Activated CD4-positive, alpha-beta T cell treated with anti-CD3 and anti-CD28 coated beads for 24 hours (primary cell): Measurements from ENCODE around the gene VPS35L.
"Not testable (repeated sequence)": the region's sequence is repeated elsewhere in the genome, so short reads cannot be mapped to it uniquely, and the experiment has no call there.

Experiments used
- DNase-seq, 2 donors: peaks; one replicate each; pipeline ENCODE4 v3.0.0-alpha.2; 2020; ENCODE audit warnings: low read depth in 2 of 2

The VPS35L gene

DNA sequence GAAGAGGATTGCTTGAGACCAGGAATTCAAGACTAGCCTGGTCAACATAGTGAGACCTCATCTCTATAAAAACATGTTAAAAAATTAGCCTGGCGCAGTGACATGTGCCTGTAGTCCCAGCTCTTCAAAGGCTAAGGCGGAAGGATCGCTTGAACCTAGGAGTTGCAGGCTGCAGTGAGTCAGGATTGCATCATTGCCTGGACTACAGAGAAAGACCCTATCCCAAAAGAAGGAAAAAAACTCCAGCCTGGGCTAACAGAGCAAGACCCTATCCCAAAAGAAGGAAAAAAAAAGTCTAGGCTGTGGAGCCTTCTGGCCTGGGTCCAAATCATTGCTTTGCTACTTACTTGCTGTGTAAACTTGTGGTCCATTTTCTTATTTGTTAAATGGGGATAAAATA is 26.8 kb upstream of the VPS35L start:
- no peak for DNase-seq

DNA sequence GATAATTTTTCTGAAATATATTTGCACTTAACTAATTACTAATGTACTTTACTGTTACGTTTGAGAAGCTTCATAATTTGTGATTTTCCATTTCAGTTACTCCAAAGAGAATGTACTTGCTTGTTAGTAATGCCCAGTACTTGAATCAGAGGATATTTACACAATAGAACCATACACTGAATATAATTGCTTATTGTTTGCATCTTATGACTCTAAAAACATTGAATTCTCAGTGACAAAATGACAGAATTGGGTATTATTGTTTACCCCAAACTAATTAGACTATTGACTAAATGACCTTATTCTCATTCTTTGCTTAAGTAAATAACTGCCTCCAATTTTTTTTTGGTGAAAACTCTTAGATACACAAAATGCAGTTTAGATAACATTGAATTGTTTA is 22.9 kb upstream of the VPS35L start:
- DNase-seq: no peak

DNA sequence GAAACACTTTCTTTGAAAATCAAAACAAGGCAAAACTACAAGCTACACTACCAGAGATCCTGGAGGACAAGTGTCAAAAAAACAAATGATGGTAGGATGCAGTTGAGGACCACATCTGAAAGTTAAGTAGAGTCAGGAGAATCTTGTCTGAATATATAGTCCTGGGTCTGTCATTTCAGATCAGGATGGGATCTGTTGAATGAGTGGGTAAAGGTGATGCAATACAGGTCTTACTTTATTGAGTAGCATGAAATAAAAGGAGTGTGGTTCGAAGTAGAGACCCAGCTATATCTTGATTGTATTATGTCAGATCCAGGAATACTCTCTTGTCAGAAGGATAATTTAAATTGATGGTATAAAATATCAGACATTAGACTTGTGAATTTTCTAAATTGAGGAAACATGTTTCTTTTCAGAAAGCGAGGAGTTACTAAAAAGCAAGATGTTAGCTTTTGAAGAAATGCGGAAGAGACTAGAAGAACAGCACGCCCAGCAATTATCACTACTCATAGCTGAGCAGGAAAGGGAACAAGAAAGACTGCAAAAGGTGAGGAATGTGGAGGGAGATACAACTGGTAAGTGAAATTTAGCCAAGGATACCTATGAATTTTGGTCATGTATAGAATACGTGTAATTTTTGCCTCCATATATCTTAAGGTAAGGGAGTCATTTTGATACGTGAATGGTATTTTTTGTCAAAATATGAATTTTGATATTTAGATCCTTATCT is 15.1 kb upstream of the VPS35L start:
- no peak for DNase-seq

DNA sequence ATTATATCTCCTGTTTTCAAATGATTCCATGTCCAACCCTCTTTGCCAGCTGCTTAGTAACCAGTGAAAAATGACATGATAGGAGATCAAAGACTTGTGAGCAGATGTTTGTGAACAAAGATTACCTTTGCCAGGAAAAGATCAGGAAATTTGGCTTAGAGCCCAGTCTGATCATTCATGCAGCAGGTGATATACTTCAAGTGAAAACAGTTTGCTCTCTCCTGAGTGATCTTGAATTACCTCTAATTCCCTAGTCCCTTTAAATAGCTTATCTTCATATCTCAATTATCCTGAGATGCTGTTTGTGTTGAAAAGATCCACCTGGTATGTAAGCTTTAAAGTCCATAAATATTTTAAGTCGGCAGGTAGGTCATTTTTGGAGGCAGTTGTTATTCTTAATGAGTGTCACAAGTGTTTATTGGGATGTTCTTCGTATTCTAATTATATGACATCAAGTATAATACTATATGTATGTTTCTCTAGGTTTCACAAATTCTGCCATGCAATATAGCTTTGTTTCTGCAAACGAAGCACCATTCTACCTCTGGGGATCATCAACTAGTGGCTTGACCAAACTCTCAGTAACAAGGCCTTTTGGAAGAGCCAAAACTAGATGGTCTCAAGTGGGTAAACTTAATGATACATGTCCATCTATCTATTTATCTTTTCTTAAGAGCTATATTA is 13.2 kb upstream of the VPS35L start:
- DNase-seq: no peak

DNA sequence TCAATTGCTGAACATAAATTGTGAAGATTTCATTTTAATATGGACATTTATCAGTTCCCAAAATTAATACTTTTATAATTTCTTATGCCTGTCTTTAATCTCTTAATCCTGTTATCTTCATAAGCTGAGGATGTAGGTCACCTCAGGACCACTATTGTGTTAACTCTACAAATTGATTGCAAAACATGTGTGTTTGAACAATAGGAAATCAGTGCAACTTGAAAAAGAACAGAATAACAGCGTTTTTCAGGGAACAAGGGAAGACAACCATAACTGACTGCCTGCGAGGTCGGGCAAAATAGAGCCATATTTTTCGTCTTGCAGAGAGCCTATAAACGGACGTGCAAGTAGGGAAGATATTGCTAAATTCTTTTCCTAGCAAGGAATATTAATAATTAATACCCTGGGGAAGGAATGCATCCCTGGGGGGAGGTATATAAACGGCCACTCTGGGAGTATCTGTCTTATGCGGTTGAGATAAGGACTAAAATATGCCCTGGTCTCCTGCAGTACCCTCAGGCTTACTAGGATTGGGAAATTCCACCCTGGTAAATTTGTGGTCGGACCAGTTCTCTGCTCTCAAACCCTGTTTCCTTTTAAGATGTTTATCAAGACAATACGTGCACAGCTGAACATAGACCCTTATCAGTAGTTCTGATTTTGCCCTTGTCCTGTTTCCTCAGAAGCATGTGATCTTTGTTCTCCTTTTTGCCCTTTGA is 12.1 kb upstream of the VPS35L start:
- DNase-seq: not testable (repeated sequence)

DNA sequence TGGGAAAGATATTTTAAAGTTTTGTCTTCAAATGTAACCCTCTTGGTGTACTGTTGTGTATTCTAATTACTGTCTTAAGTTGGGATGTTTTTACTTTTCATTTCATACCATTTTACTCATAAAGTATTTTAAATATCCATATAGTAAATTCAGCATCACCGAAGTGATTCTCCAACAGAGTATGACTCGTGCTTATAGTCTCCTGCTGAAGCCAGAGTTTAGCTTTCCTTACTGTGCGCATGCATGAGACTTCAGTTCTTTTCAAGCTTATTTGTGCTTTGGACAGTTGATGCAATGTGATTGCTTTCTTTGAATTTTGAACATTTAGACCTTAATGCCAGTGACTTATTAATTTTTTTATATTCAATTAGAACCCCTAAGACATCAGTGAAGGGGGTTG is 7.4 kb upstream of the VPS35L start:
- no peak for DNase-seq

DNA sequence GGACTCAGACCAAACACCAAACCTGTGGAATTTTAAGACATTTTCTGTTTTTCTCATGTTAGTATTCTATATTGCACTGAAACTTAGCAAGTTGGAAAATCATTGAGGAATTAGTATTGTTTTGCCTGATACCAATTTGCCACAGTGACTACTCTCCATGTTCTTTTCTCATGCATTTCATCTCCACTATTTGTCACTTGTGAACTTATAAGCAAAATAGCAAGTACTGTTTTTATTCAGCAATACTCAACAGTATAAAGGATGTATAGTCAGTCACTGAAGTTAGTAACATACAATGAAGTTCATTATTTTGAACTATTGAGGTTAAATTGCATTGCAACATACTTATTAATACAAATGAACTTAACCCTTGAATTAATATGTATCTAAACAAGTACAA is 5.8 kb upstream of the VPS35L start:
- DNase-seq: no peak

DNA sequence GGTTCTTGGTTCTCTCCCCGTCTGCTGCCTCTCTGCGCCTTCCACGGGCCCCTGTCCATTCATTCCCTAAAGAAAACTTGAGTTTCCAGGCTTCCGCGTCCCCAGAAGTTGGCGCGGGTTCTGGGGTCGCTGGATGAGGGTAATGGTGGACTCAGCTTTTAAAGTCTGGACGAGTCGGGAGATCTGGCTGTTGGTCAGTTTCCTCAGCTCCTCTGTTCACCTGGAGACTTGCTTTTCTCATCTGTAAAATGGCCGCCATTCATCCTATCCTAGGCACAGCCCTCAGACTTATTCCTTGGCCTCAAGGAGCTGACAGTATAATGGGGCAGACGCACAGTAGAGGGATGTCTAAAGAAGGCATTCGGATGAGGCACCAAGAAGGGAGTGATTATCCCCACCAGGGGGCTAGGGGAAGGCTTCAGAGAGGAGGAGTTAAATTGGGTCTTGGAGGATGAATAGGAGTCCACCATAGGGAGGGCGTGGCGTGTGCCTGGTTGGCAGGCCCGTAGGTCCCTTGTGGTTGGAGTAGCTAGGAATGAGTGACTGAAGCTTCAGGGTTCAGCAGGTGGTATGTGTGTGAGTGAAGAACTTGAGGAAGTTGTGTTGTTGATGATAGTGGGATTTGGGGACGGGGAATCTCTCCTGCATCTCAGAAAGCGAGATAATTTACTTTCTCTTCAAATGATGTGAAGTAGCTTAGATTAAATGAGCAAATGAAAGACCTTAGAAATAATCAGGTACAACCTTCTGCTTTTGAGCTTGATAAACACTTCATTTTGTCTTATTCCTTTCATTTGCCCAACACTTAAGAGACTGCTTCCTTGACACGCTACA is 652 bp downstream of the VPS35L start:
- DNase-seq: peak in 1 of 2 donors; percentile 1

DNA sequence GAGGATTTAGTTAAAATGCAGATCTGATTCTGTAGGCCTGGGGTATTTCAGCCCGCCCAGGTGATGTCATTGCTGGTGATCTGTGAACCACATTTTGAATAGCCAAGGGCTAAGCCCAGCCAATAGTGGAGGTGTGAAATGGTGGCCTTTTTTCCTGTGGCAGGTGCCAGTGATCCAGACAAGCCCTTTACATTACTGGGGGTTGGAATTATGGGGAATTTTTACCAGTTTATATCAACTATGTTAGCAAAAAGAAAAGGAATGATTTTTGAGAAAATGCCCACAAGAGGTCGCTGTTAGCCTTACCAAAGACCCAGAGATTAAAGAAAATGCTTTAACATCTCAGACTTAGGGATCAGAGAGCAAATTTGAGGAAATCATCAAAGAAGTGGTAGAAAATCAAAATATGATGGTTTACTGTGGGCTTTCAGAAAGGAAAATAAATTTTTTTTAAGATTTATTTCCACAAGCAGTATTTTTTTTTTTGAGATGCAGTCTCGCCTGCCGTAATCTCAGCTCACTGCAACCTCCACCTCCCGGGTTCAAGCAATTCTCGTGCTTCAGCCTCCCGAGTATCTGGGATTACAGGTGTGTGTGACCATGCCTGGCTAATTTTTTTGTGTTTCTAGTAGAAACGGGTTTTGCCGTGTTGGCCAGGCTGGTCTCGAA is 3.9 kb downstream of the VPS35L start:
- DNase-seq: peak in 1 of 2 donors; percentile 29

DNA sequence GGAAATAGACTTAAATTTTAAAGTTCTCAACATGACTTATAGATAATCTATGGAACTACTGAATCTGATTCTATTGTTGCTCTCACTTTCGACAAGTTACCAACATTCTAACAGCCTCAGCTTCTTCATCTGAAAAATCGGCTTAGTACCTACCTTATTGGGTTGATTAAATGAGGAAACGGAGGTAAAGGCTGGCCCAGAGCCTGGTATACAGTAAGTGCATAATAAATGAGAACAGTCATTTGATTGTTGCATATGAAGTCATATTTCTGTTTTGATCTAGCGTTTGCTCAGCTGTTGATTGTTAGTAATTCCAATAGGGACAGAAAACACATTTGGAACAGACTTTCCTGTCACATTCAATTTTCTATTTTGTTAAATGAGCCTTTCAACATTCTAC is 4.6 kb downstream of the VPS35L start:
- DNase-seq: no peak

DNA sequence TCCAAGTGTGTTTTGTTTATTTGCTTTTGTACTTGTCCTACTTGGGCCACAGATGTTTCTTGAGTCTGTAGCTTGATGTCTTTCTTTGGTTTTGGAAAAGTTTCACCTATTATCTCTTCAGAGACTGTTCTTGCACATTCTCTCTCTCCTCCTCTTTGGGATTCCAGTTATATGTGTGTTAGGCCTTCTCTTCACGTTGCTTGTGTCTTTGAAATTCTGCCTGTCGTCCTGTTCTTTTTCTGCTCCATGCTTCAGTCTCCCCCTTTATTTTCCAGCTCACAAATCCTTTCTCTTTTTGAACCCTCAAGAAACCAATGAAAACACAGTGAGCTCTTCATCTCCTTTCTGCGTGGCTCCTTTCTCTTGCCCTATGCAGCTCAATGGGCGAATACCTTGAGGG is 7.9 kb downstream of the VPS35L start:
- DNase-seq: no peak

DNA sequence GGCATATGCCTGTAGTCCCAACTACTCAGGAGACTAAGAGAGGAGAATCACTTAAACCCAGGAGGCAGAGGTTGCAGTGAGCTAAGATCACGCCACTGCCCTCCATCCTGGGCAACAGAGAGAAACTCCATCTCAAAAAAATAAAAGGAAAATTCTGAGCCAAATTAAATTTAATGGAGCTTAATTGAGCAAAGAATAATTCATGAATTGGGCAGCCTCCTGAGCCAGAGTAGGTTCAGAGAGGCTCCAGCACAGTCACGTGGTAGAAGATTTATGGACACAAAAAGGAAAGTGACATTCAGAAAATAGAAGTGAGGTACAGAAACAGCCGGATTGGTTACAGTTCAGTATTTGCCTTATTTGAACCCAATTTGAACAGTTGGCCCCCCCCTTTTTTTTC is 10.9 kb downstream of the VPS35L start:
- DNase-seq: no peak

DNA sequence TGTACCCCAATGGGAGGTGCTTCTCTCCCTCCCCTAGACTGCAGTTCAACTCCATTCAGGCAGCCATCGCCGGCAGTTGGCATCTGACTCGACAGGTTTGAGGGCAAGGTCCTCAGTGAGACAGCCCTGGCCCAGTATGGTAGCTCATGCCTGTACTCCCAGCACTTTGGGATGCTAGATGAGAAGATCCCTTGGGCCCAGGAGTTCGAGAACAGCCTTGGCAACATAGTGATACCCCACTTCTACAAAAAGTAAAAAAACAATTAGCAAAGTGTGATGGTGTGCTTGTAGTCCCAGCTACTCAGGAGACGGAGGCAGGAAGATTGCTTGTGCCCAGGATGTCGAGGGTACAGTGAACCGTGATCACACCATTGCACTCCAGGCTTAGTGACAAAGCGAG is 12.1 kb downstream of the VPS35L start:
- DNase-seq: no peak

DNA sequence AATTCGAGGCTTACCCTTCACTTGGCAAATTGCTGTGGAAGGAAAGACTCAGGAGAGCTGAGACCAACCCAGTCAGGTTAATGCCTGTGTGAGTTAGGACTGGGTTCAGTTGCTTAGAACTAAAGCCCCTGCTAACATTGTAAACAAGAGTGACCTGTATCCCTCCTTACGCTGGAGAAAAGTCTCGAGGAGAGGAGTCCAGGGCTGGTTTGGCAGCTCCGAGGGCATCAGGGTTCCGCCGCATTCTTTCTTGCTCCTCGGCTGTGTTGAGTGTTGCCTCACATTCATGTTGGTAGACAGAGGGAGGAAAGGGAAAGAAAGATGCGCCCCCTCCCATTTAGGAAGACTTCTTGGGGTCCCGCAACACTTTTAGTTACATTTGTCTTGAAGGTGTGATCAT is 18.5 kb downstream of the VPS35L start:
- DNase-seq: no peak

DNA sequence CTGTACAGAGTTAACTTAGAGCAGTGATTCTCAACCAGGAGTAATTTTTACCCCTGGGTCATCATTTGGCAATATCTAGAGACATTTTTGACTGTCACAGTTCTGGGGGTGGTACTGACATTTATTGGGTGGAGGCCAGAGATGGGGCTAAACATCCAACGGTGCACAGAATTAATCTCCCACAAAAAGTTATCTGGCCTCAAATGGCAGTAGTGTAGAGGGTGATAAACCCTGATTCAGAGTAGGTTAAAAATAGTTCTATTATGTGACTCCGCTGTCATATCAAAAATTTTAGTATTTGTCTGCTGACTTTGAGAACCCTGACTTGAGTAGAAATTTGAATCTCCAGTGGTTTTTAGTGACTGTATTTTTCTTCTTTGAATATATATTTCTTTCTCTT is 19.1 kb downstream of the VPS35L start:
- DNase-seq: no peak

DNA sequence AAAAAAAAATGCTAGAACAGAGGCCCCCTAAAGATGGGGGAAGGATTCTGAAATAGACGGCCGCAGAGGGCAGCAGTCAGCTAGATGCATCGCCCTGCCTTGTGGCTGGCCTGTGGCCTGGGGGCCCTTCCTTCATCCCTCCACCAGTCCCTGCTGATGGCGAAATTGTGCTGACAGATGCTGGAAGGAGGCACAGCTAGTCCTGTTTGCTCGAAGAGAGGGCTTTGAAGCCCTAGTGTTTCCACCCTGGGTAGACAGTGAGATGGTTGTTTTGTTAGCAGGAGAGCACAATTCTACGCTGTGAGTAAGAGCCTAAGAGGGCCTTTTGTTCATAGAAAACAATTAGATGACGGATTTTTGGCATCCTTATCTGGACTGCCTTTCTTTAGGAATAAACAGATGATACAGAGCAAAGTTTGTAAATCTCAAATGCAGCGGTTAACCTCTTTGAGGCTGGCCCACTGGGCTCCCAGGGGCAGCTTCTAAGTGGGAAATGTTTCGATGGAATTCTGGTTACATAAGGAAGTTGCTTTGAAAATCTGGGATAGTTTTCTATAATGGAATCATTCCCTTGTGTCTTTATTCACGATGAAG is 23.0 kb downstream of the VPS35L start:
- DNase-seq: no peak

DNA sequence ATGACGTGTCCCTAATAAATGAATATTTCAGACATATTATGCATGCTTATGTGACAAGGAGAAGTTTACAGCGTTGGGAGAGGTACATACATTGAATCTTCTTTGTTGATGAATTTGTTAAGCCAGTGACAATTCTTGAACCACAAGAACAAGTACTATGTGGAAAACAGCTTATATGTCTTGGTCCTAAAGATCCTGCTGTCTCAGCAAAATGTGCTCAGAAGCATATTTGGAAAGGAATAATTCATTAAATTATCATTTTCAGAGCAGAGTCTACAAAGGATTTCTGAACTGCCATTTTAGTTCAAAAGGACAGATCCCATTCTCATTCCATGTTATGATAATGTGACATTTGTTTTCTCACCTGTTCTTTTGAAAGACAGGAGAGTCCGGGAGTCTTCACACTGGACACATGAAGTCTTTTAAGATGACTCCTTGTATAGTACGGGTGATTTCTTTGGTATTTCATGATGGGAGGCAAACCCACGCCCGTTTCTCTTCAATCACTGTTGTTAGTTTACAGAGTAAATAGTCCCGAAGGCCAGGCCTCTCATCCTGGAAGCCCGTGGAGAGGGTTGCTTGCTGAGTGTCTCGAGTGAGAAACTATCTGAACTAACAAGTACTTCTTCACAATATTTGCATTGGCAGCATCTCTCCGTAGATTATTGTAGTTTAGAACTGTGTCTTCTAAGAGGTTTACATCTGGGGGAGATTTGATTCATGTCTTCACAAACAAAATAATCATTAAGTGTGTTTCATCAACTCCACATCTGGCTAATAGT is 26.7 kb downstream of the VPS35L start:
- DNase-seq: no peak

DNA sequence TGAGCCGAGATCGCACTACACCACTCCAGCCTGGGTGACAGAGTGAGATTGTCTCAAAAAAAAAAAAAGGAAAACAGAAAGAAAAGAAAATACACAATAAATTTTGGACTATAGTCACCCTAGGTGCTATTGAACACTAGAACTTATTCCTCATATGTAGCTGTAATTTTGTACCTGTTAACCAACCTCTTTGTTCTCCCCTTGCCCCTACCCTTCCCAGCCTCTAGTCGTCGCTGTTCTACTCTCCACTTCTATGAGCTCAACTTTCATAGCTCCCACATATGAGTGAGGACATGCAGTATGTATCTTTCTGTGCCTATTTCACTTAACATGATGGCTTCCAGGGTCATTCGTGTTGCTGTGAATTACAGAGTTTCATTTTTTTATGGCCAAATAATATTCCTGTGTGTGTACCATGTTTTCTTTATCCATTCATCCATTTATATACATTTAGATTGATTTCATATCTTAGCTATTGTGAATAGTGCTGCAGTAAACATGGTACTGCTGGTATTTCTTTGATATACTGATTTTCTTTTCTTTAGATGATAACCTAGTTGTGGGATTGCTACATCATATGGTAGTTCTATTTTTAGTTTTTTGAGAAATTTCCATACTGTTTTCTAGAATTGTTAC is 28.3 kb downstream of the VPS35L start:
- DNase-seq: no peak

DNA sequence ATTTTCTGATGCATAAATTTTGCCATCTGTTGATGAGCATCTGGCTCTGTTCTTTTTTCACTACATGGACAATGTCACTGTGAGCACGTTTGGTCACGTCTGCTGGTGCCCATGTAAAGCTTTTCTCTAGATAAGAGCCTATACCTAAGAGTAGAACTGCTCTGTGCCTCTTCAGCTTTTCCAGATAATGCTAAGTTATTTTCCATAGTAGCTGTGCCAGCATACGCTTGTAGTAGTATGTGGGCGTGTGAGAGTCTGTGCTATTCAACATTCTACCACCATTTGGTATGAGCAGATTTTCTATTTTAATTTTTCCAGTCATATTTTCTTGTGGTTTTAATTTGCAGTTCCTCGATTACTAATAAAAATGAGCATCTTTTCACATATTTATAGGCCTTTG is 33.2 kb downstream of the VPS35L start:
- DNase-seq: no peak

DNA sequence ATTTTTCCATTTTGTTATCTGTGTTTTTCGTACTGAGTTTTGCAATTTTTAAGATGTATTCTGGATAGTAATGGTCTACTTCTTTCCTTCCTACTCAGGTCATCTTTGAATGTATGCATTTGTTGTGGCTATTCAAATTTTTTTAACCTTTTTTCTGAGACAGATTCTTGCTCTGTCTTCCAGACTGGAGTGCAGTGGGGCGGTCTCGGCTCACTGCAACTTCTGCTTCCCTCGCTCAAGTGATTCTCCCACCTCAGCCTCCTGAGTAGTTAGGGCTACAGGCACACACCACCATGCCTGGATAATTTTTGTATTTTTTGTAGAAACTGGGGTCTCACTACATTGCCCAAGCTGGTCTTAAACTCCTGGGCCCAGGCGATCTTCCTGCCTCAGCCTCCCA is 33.6 kb downstream of the VPS35L start:
- DNase-seq: no peak
